H9 (cell line): Measurements from ENCODE around the gene CABCOCO1. TPM values are rescaled to one million over a fixed set of nuclear protein-coding genes. Genes with fewer than 3 reads are reported as not detected.
A peak's percentile ranks its signal among the peaks of the same experiment; 100 is the strongest.

Source experiments
- DNase-seq: peaks from one replicate; pipeline ENCODE4 v3.0.0-alpha.2; 2017
- H2AFZ ChIP-seq: one replicate; pipeline ENCODE4 v1.6.1; 2013; ENCODE audit warnings: mild to moderate bottlenecking, low read length, control low read depth, moderate library complexity
- H2AK5ac ChIP-seq: 2 replicates; pipeline ENCODE4 v1.6.1; 2013; ENCODE audit warnings: low read length, control low read depth, mixed read lengths; ENCODE audit not compliant: insufficient read length
- H2BK120ac ChIP-seq: one replicate; pipeline ENCODE4 v1.6.1; 2013; ENCODE audit warnings: low read depth, mild to moderate bottlenecking, low read length, control low read depth, inconsistent platforms; ENCODE audit not compliant: poor library complexity, severe bottlenecking
- H2BK12ac ChIP-seq: 2 replicates; pipeline ENCODE4 v1.6.1; 2013; ENCODE audit warnings: low read length, control low read depth, mixed read lengths, low read depth; ENCODE audit not compliant: insufficient read length
- H2BK15ac ChIP-seq: 2 replicates; pipeline ENCODE4 v1.6.1; 2013; ENCODE audit warnings: low read depth, low read length, control low read depth
- H2BK20ac ChIP-seq: one replicate; pipeline ENCODE4 v1.6.1; 2013; ENCODE audit warnings: low read depth, mild to moderate bottlenecking, low read length, control low read depth, inconsistent platforms; ENCODE audit not compliant: poor library complexity, severe bottlenecking
- H2BK5ac ChIP-seq: 2 replicates; pipeline ENCODE4 v1.6.1; 2013; ENCODE audit warnings: low read length, control low read depth, mixed read lengths; ENCODE audit not compliant: insufficient read length
- H3K14ac ChIP-seq: 2 replicates; pipeline ENCODE4 v1.6.1; 2013; ENCODE audit warnings: low read length, control low read depth; ENCODE audit not compliant: insufficient read depth
- H3K18ac ChIP-seq: 2 replicates; pipeline ENCODE4 v1.6.1; 2013; ENCODE audit warnings: low read depth, mild to moderate bottlenecking, mixed read lengths, low read length, control low read depth; ENCODE audit not compliant: insufficient read length
- H3K23ac ChIP-seq: 2 replicates; pipeline ENCODE4 v1.6.1; 2013; ENCODE audit warnings: low read length, control low read depth, mixed read lengths, low read depth; ENCODE audit not compliant: insufficient read length
- H3K23me2 ChIP-seq: 2 replicates; pipeline ENCODE4 v1.6.1; 2013; ENCODE audit warnings: low read depth, mild to moderate bottlenecking, mixed read lengths, low read length, control low read depth; ENCODE audit not compliant: insufficient read length, poor library complexity, severe bottlenecking
- H3K27ac ChIP-seq: 2 replicates; pipeline ENCODE4 v1.5.1; 2013; ENCODE audit warnings: low read length, control low read depth, mixed read lengths, low read depth; ENCODE audit not compliant: insufficient read length
- H3K27me3 ChIP-seq: 2 replicates; pipeline ENCODE4 v1.6.1; 2013; ENCODE audit warnings: low read length, control low read depth, inconsistent platforms; ENCODE audit not compliant: insufficient read depth
- H3K4ac ChIP-seq: 2 replicates; pipeline ENCODE4 v1.6.1; 2013; ENCODE audit warnings: low read depth, mild to moderate bottlenecking, control low read depth, inconsistent platforms, low read length, moderate library complexity
- H3K4me1 ChIP-seq: 2 replicates; pipeline ENCODE4 v1.6.1; 2013; ENCODE audit warnings: low read length, control low read depth, inconsistent platforms; ENCODE audit not compliant: insufficient read depth
- H3K4me2 ChIP-seq: 2 replicates; pipeline ENCODE4 v1.6.1; 2013; ENCODE audit warnings: low read length, control low read depth, mixed read lengths; ENCODE audit not compliant: insufficient read length, insufficient read depth
- H3K56ac ChIP-seq: 2 replicates; pipeline ENCODE4 v1.6.1; 2013; ENCODE audit warnings: low read depth, mild to moderate bottlenecking, mixed read lengths, low read length, control low read depth; ENCODE audit not compliant: insufficient read length
- H3K79me1 ChIP-seq: 2 replicates; pipeline ENCODE4 v1.6.1; 2013; ENCODE audit warnings: low read depth, mild to moderate bottlenecking, moderate library complexity, low read length, control low read depth, inconsistent platforms; ENCODE audit not compliant: insufficient read depth, poor library complexity, severe bottlenecking
- H3K79me2 ChIP-seq: 2 replicates; pipeline ENCODE4 v1.6.1; 2013; ENCODE audit warnings: low read length, control low read depth, inconsistent platforms; ENCODE audit not compliant: insufficient read depth
- H3K9ac ChIP-seq: 2 replicates; pipeline ENCODE4 v1.6.1; 2013; ENCODE audit warnings: low read length, control low read depth, mixed read lengths; ENCODE audit not compliant: insufficient read length; ENCODE audit errors: extremely low read depth
- H3K9me3 ChIP-seq: one replicate; pipeline ENCODE4 v1.6.1; 2013; ENCODE audit warnings: low read depth, low read length, inconsistent platforms; ENCODE audit not compliant: control insufficient read depth
- H3T11ph ChIP-seq: one replicate; pipeline ENCODE4 v1.6.1; 2013; ENCODE audit warnings: mild to moderate bottlenecking, low read length, control low read depth, inconsistent platforms
- H4K20me1 ChIP-seq: one replicate; pipeline ENCODE4 v1.6.1; 2013; ENCODE audit not compliant: control insufficient read depth, insufficient read length, insufficient read depth
- H4K5ac ChIP-seq: 2 replicates; pipeline ENCODE4 v1.6.1; 2013; ENCODE audit warnings: low read depth, mild to moderate bottlenecking, mixed read lengths, low read length, control low read depth; ENCODE audit not compliant: insufficient read length
- H4K8ac ChIP-seq: replicated peaks from 2 replicates; pipeline ENCODE4 v1.6.1; 2013; ENCODE audit warnings: low read length, control low read depth, mixed read lengths, low read depth; ENCODE audit not compliant: insufficient read length
- H4K91ac ChIP-seq: 2 replicates; pipeline ENCODE4 v1.6.1; 2013; ENCODE audit warnings: low read depth, mild to moderate bottlenecking, moderate library complexity, mixed read lengths, low read length, control low read depth; ENCODE audit not compliant: insufficient read length
- H3K27ac Mint-ChIP-seq, 3 experiments: 2 replicates in 2 of 3; 3 replicates in 1 of 3; pipeline ENCODE4 v1.8.0; 2020 to 2021; ENCODE audit warnings: mixed read lengths in 3 of 3, mild to moderate bottlenecking in 1 of 3, moderate library complexity in 1 of 3
- H3K27me3 Mint-ChIP-seq: 2 replicates; pipeline ENCODE4 v1.8.0; 2021; ENCODE audit warnings: low read depth, mild to moderate bottlenecking, moderate library complexity, mixed read lengths
- H3K36me3 Mint-ChIP-seq, 3 experiments: 2 replicates in 2 of 3; 3 replicates in 1 of 3; pipeline ENCODE4 v1.8.0; 2020 to 2021; ENCODE audit warnings: low read depth in 3 of 3, mixed read lengths in 3 of 3; ENCODE audit not compliant: insufficient read depth in 1 of 3
- H3K4me1 Mint-ChIP-seq, 2 experiments: 2 replicates each; pipeline ENCODE4 v1.8.0; 2020; ENCODE audit warnings: mixed read lengths in 2 of 2
- H3K4me3 Mint-ChIP-seq, 2 experiments: 2 replicates in 1 of 2; 3 replicates in 1 of 2; pipeline ENCODE4 v1.8.0; 2020 to 2021; ENCODE audit warnings: mild to moderate bottlenecking in 2 of 2, mixed read lengths in 2 of 2, moderate library complexity in 1 of 2
- H3K9me3 Mint-ChIP-seq, 2 experiments: 2 replicates in 1 of 2; 3 replicates in 1 of 2; pipeline ENCODE4 v1.8.0; 2020; ENCODE audit warnings: mild to moderate bottlenecking in 2 of 2, mixed read lengths in 2 of 2, moderate library complexity in 1 of 2
- CTCF ChIP-seq: fragments of 200-600 bp; sonication (generic); conservative IDR thresholded peaks from 3 replicates; pipeline ENCODE4 v1.8.0; 2021; ENCODE audit warnings: antibody characterized with exemption, mild to moderate bottlenecking
- WGBS: extraction: QIAGEN DNeasy Blood & Tissue Kit; methylation state at CpG from one replicate; pipeline ENCODE4 v1.1.7; 2013; ENCODE audit warnings: missing lambda C conversion rate, low lambda C conversion rate, mixed read lengths; ENCODE audit not compliant: insufficient read length; ENCODE audit errors: extremely low coverage; 5-methylcytosine and 5-hydroxymethylcytosine counted together
- total RNA-seq: library from RNA; stranded (reverse); gene quantifications from 2 replicates; pipeline ENCODE4 v1.2.1, GENCODE V29; 2021

CABCOCO1 gene
- total RNA-seq, 1 experiment from 2014 or later = not detected

- no peak overlapping the region for H2BK15ac ChIP-seq
- H2AFZ ChIP-seq = no peak overlapping the region
- no peaks in the 10 kb centered on the region for H3K4me1 ChIP-seq
- no peak overlapping the region for H3T11ph ChIP-seq
- H3K9ac ChIP-seq = no peak overlapping the region
- H3K36me3 Mint-ChIP-seq = peaks cover 0 to 5% (median 0%) of the 10 kb centered on the region in 3 experiments; a peak in 1 of 7 replicates
- no peaks in the 10 kb centered on the region for H3K27me3 Mint-ChIP-seq
- peaks cover 0 to 9% of the 10 kb centered on the region in 2 experiments; a peak in 2 of 4 replicates for H3K4me1 Mint-ChIP-seq
- H3K4ac ChIP-seq = no peak overlapping the region
- WGBS = no CpG with 5 or more reads among the region's 1 CpG
- no peaks in the 10 kb centered on the region for H3K79me1 ChIP-seq
- no peak overlapping the region for H2BK5ac ChIP-seq
- no peak for DNase-seq
- H2BK120ac ChIP-seq = no peak overlapping the region
- no peak overlapping the region for H3K4me2 ChIP-seq
- no peak overlapping the region for H3K27ac ChIP-seq
- H4K5ac ChIP-seq = no peak overlapping the region
- no peaks in the 10 kb centered on the region for H3K27me3 ChIP-seq
- H4K20me1 ChIP-seq = no peaks in the 10 kb centered on the region
- H3K14ac ChIP-seq = no peak overlapping the region
- no peak overlapping the region for H4K8ac ChIP-seq
- H3K79me2 ChIP-seq = no peaks in the 10 kb centered on the region
- no peaks in the 10 kb centered on the region for H3K9me3 ChIP-seq
- H3K18ac ChIP-seq = no peak overlapping the region
- H4K91ac ChIP-seq = no peak overlapping the region
- H3K9me3 Mint-ChIP-seq = peaks cover 3% of the 10 kb centered on the region in 2 experiments; a peak in 3 of 5 replicates
- peak; percentile 75 for TF ChIP-seq CTCF
- no peak overlapping the region for H2BK12ac ChIP-seq
- no peak overlapping the region for H2AK5ac ChIP-seq
- no peaks in the 10 kb centered on the region for H3K23me2 ChIP-seq
- H3K56ac ChIP-seq = no peak overlapping the region
- H3K4me3 Mint-ChIP-seq = no peak overlapping the region
- no peak overlapping the region for H3K23ac ChIP-seq
- H3K27ac Mint-ChIP-seq = no peak overlapping the region
- no peak overlapping the region for H2BK20ac ChIP-seq
Measured at GRCh38 chr10:61733358-61733940, 70.7 kb downstream of the CABCOCO1 start.
